HG02763 (cell line): ENCODE results near the gene ARHGEF37.

Experiments used
- ATAC-seq: cut with Tn5 transposase; IDR thresholded peaks from one replicate; pipeline ENCODE4 v1.9.1; 2021; ENCODE audit warnings: mild to moderate bottlenecking, moderate library complexity; ENCODE audit not compliant: unreplicated experiment

Gene ARHGEF37

DNA sequence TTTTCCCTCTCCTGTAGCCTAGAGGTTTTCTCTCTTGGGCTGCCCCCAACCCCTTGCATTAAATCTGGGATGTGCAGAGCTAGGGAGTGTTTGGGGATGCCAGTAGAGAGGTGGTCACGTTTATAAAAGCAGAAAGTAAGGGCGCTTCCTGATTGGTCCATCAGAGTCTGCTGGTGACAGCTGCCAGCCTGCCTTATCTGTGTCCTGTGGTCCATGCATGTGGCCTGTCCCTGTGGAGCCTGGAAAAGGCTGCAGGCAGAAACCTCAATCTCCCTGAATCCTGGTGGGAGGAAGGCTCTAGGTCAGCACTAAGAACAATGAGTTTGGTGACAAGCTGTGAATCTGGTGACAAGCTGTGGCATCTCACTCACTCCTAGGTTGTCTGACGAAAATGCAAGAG is 42.2 kb downstream of the ARHGEF37 start:
- ATAC-seq = no peak

DNA sequence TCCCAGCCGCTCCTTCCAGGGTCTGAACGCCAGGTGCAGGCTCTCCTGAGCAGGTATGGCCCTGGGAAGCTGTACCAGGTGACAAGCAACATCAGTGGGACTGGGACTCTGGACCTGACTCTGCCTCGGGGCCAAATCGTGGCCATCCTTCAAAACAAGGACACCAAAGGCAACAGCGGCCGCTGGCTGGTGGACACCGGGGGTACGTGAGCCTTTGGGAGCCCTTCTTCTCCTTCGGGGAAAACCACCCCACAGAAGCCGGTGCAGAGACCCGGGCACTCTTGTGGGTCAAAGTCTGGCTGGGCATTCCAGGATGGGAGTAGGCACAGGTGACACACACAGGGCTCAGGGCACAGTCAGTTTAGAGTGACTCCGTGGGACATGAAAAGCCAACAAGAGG is 45.8 kb downstream of the ARHGEF37 start:
- no peak for ATAC-seq

DNA sequence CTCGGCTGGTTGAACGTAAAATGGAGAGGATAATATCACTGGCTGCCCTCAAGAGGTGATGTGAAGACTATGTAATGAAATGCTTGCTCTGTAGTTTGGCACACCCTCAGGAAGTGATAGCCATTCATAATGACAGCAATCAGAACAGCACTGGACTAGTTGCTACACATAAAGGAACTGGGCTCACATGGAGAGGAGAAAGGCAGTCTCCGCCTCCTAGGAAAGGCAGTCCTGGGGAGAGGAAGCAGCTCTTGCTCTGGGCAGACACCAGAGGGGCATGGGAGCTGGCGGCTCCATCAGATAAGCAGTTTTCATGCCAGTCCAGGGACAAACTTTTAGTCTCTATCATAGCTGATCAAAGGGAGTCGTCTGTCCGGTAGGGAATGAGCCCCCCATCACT is 46.9 kb downstream of the ARHGEF37 start:
- no peak for ATAC-seq

DNA sequence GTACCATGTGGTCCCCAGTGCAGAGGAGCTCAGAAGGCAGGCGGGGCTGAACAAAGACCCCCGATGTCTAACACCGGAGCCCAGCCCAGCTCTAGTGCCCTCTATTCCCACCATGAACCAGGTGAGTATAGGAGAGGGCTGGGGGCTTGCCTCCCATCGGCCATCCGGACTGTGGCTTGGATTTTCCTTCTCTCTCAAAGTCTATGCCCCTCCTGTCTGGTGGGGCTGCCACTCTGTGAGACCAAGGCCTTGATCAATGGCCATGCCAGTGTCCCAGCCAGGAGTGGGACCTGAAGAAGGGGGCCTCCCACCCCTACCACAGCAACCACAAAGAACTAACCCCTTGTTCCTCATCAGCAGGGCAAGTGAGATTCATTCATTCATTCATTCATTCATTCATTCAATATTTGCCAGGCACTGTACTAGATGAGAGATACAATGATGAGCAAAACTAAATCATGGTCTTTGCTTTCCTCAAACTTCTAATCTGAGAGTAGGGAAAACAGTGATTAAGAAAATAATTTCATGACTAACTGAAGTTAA is 47.6 kb downstream of the ARHGEF37 start:
- ATAC-seq = no peak

DNA sequence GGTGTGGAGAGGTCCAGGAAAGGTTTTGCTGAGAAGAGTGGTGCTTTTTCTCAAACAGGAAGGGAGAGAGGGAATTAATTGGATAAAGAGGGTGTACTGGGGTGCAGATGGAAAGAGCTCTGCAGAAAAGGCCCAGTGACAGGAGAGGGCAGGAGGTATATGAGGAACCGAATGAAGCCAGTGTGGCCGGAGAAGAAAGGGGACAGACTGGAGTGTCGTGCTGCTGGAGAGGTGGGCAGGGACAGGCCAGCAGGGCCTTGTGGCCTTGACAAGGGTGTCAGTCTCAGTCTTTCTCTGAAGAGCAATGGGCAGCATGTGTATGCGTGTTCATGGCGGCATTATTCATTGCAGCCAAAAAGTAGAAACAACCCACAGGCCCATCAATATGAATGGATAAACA is 48.1 kb downstream of the ARHGEF37 start:
- ATAC-seq = no peak

DNA sequence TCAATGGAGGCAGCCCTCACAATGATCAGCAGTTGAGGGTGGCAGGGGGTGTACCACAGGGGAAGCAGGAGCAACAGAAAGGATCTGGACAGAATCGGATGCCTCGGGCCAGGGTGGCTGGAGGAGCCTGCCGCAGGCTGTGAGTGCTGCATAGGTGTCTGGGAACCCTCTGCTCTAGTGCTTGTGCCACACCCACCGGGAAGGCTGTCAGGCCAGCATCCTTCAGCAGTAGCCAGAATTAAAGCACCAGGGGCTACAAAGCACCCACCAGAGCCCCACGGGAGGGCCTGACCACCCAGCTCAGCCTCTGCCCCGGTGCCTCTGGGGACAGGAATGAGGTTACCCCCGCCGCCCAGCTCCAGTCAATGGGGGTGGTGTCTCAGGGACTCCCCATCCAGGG is 49.0 kb downstream of the ARHGEF37 start:
- ATAC-seq = no peak

DNA sequence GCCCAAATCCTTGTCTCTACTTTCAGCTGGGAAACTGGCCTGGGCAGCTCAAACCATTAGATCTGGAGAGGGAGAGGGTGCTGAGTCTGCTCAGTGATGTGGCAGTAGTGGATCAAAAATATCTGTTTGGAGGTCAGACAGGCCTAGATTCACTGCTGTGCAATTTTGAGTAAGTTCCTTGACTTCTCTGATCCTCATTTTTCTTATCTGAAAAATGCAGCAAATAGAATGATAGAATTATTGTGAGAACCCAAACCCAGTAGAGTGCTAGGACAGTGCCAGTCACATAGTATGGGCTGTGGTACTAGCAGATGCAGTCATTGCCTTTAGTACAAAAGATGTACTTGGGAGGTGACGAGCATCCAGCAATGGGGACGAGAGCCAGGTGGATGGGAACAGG is 50.2 kb downstream of the ARHGEF37 start:
- no peak for ATAC-seq

DNA sequence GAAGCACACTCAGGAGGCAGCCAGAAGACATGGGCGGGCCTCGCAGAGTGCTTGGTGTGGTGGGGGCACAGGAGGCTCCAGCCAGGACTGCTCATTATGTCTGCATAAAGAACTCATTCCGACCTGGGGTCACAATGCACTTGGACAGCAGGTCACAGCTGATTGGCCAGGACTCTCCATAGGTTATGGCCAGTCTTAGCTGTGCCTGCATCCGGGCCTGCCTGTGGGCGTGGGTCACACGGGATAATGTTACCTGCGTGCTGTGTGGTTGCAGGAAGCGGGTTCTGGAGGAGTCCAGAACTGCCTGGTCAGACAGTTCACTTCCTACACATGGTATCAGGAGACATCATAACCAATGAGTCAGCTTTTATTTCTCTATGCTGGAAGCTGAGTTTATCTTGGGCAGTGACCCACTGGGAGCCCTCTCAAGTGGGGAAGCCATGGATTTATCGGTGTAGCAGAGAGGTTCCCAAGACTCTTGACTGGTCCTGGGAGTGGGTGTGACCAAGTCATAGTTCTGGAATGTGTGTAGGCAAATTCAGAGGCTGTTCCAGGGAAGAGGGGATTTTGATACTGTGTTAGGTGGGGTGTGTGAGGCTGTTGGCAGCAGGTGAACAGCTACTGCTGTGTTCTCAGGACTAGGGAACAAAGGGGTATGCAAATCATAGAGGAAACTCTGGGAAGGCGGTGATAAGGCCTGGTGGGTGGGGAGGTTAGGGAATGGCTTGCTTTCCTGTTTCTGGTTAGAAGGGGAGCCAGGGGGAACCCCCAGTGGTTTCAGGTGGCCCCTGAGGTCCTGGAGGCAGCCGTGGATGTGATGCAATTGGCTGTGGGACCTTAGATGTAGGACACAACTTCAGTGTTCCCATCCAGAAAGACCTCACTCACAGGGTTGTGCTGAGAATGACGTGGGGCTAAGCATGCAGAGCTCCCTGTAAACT is 51.3 kb downstream of the ARHGEF37 start:
- no peak for ATAC-seq

DNA sequence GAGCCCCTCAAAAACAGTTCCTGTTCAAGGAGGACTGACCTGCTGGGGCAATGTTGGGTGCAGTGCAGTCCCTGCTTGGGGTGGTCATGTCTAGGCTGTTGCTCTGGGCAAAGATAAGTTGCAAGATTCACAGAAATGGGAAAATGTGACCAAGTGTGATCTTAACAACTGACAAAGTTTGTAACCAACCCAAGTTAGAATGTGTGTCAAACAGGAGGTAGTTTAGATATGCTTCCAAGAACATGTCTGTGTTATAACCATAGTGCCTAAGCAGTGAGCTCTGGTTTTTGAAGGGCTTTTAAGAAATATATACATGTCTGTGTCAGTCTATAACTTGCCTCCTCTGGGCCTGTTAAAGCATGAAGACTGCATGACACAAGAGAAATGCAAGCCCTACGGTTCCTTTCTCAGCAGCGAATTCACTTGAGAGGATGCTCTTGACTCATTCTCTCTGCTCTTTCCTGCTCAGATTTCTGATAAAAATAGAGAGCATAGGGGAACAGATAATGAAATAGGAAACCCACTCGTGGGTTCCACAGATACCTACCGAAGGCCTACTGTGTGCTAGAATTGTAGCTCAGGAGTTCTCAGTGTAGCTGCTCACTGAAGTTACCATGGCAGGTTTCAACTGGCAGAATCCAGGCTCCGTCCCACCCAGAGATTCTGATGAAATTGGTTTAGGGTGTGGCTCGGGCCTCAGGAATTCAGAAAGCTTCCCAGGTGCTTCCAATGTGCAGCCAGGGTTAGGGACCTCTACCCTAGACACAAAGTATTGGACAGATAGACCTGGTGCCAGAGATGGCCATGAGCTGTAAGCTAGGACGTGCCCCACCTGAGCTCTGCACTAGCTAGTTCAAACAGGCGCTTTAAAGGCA is 52.4 kb downstream of the ARHGEF37 start:
- ATAC-seq = no peak

DNA sequence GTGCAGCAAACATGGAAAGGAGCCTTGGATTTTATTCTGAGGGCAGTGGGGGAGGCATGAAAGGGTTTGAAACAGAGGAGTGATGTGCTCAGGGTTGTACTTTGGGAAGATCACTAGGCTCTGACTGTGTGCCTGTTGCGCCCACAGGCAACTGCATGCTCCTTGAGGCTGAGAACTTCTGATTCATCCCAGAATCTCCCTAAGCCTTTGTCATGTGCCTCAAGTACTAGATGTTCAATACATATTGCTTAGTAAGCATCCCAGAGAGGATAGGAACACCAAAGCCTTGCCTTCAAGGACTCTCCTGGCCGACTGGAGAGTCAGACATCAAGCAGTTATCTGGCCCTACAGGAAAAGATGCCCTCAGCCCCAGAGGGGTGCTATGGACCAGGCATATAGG is 54.1 kb downstream of the ARHGEF37 start:
- ATAC-seq = no peak

DNA sequence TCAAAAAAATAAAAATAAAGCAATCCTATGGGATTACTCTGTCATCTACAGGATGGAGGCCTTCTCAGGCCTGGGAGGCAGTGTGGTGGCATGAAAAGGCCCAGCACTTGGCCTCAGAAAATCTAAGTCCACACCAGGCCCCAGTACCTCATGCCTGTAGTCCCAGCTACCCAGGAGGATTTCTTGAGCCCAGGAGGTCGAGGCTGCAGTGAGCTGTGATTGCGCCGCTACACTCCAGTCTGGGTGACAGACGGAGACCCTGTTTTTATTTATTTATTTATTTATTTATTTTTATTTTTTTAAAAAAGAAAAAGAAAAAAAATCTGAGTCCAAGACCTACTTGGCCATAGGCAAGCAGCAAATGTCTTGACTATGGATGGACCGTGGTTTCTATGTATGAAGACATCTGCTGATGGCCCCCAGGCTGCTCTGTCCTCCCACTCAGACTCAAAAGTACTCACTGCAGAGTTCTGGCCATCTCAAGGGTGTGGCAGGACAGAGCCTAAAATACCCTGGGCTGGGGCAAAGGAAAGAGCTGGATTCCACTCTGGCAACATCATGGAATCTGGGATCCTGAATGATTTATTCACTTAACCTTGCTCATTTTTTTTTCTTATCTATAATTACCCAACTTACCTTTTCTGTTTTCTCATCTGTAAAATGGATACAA is 55.0 kb downstream of the ARHGEF37 start:
- no peak for ATAC-seq

DNA sequence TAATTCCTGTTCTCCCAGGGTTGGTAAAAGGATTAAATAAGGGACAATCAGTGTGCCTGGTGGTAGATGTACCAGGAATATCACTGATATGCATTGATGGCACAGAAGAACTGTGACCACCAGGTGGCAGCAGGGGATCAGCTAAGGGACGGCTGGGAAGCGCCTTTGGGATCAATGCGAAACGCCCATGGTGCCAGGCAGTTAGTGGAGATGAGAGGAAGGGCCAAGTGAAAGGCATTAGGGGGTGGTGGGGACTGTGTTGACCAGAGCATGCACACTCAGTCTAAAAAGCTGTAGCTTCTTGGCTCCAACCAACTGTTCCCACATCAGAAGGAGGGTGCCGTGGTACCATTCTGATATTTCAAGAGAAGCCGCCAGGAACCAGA is 55.6 kb downstream of the ARHGEF37 start:
- ATAC-seq = peak; percentile 42

DNA sequence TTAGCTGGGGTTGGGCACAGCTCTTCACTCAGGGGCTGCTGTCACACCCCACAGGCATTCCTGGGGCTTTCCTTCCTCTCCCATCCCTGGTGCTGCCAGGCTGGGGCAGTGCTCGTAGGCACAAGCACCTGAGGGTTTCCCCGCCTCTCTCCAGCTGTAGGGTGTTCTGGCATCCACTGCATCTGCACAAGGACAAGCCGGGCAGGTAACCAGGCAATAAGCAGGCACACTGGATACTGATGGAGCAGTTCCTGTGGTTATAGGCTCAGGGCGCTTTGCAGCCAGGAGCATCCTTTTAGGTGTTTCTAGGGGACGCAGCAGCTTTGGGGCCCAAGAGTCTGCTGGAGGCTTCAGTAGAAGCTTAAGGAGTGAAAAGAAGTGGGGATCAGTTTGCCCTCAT is 56.8 kb downstream of the ARHGEF37 start:
- ATAC-seq = no peak

DNA sequence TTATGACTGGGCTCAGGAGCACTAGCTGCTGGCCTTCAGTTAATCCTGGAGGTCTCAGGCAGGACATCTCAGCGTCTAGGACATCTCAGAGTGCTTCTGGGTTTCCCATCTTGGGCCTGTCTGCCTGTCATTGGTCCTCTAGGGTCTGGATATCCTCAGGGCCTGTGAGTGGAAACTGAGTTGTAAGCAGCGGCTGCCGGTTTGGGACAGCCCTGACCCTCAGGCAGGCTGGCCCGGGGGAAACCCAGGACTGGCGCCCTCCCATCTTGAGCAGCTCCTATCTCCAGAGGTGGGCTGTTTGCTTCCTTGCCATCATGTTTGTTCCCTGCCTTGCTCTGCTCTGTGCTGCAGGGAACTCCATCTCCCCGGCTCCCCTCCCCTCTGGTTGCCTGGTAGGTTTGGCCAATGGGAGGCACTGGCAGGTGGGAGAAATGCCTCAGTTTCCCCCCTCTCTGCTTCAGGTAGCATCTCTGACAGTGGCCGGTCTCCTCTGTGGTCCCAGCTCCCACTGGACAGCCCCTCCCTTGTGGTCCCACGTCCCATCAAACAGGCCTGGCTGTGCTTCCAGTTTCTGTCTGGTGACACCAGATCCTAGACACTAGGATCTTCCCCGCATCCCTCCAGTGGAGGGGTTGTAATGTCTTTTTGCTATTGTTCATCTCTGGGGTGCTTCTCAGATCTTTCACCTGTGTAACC is 57.4 kb downstream of the ARHGEF37 start:
- ATAC-seq = no peak

DNA sequence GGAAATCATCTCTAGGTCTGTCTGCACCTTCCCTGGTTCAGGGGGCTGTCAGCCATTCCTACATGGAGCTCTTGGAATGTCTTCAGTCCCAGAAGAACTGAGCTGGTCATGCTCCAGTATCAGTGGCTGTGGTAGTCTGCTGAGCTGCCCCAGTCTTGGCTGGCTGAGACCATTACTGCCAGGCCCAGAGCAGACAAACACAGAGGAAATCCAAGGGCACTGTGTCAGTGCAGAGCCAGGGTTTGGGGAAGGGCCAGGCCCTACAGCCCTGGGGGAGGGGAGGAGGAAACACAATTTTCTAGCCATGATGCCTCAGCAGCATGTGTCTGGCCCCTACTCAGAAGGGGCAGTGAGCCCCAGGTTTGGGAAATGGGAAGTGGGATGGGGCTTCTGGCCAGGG is 58.4 kb downstream of the ARHGEF37 start:
- ATAC-seq = no peak

DNA sequence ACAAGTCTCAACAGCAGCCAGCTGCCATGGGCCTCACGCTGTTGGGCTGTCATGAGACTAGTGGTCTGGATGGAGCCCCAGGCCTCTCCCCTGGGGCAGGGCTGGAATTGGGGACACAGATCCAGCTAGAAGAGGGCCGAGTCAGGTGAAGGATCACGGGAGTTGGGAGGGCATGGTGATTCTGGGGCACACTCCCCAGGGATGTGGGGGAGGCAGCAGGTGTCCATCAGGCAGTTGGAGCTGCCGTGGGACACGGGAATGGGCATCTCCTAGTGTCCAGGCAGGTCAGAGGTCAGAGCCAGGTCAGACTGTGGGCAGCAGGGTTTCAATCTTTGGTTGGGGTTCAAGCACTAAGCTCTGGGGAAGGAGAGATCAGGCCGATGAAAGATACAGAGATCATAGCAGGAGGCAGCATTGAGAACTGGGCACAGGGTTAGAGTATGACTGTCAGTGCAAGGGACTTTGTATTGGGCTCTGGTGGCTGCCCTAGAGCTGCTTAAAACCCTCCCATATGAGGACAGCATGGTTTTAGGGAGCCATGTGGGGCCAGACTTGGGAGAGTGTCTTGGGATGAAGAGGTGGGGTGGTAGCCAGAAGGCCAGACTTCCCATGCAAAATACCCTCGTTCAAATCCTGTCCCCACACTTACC is 59.2 kb downstream of the ARHGEF37 start:
- ATAC-seq = no peak

DNA sequence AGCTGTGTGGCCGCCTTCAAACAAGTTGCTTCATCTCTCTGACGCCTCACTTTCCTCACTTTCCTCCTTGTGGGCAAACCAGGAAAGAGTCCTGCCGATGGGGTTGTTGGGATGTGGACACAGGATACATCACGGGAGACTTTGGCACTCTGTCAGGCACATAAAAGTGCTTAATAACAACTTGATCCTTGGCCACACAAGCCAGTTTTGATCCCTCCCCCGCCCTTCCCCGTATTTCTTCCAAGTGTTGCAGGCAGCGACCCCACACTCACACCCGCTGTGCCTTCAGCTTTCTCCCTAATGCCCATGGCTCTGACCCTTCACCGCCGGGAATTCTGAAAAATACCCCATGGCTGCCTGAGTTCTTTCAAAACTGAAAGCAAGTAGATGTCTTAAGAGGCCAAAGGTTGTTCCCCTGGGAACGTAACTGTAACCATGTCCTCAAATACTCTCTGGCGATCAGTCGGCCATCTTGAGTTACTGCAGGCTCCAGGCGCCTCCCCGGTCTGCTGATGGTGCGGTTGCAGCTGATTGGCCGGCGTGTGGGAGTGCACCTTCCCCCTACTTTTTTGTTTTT is 59.8 kb downstream of the ARHGEF37 start:
- no peak for ATAC-seq

DNA sequence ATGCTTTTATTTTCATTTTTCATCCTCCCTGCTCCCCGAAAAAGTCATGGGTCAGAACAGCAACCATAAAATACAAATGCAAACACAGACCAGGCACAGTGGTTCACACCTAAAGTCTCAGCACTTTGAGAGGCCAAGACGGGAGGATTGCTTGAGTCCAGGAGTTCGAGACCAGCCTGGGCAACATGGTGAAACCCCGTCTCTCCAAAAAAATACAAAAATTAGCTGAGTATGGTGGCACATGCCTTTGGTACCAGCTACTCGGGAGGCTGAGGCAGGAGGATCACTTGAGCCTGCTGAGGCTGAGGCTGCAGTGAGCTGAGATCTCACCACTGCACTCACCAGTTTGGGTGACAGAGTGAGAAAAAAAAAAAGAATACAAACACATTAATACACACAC is 60.3 kb downstream of the ARHGEF37 start:
- no peak for ATAC-seq

DNA sequence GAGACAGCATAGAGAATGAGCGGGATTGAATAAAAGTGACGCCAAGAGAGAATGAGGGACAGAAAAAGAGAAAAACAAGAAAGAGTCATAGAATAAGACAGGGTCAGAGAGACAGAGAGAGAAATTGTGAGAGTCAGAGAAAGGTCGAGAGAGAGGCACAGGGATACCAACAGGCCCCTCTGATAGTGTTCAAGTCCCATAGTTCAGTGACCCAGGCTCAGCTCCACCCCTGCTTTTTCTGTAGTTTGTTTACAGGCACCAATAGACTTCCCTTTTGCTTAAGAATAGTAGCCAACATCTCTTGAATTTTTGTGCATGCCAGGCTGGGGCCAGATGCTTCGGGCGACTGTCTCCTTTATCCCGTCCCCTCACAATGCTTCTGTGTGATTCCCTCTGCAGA is 62.5 kb downstream of the ARHGEF37 start:
- no peak for ATAC-seq

DNA sequence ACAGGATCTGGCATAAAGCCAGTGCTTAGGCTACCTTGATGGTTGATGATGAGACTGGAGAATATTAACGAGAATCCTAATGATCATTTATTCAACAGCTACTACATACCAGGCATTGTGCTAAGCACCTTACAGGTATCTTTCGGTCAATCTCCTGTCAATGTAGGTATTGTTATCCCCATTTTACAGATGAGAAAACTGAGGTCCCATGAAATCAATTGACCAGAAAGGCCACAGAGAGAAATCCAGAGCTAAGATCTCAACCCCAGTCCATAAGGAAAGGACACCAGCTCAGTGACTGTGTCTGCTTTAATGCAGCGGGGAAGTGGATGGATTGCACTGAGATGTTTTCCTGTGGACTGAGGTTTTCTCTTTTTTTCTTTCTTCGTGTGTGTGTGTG is 63.3 kb downstream of the ARHGEF37 start:
- ATAC-seq = no peak
